GM04503 (cell line): ENCODE data around the gene TSPAN4.

ENCODE experiments used
- DNase-seq: peaks from one replicate; pipeline ENCODE4 v3.0.0-alpha.2; 2012; ENCODE audit warnings: low read depth

Gene TSPAN4

GRCh38 chr11:804599-804964 is 38.1 kb upstream of the TSPAN4 start:
- DNase-seq: no peak

GRCh38 chr11:808427-809286 is 34.0 kb upstream of the TSPAN4 start:
- DNase-seq: no peak

GRCh38 chr11:809287-810039 is 33.2 kb upstream of the TSPAN4 start, which contains the start of gene RPLP2:
RPLP2 (plus strand) TSS chr11:809967; CDS start chr11:810235, 268 bp downstream.
- DNase-seq: peak; percentile 81

- no peak for DNase-seq
Observed at GRCh38 chr11:810040-810567, 32.5 kb upstream of the TSPAN4 start.

GRCh38 chr11:811446-812245 is 31.0 kb upstream of the TSPAN4 start:
- DNase-seq: no peak

- no peak for DNase-seq
Observed at GRCh38 chr11:812390-812789, 30.3 kb upstream of the TSPAN4 start.

GRCh38 chr11:813072-813455 is 29.6 kb upstream of the TSPAN4 start:
- no peak for DNase-seq

GRCh38 chr11:813456-814096 is 29.1 kb upstream of the TSPAN4 start:
- no peak for DNase-seq

GRCh38 chr11:815675-816432 is 26.8 kb upstream of the TSPAN4 start:
- DNase-seq: no peak

- DNase-seq: no peak
Observed at GRCh38 chr11:816433-816779, 26.2 kb upstream of the TSPAN4 start.

GRCh38 chr11:818396-819128 is 24.1 kb upstream of the TSPAN4 start, which contains the start of gene PNPLA2:
PNPLA2 (plus strand) TSS chr11:818914; CDS start chr11:819719, 805 bp downstream.
- peak; percentile 57 for DNase-seq

- no peak for DNase-seq
Observed at GRCh38 chr11:819129-819931, 23.3 kb upstream of the TSPAN4 start.

- DNase-seq: no peak
Observed at GRCh38 chr11:819943-820649, 22.6 kb upstream of the TSPAN4 start.

- peak; percentile 61 for DNase-seq
Observed at GRCh38 chr11:820655-821511, 21.8 kb upstream of the TSPAN4 start.

- no peak for DNase-seq
Observed at GRCh38 chr11:821512-822371, 20.9 kb upstream of the TSPAN4 start.

GRCh38 chr11:823441-824291 is 19.0 kb upstream of the TSPAN4 start:
- no peak for DNase-seq
